Left lung (tissue), 10 donors: Measurements from ENCODE around the gene NCOA1. TPM values are rescaled to one million over a fixed set of nuclear protein-coding genes. Genes with fewer than 3 reads are reported as not detected.
A peak's percentile ranks its signal among the peaks of the same experiment; 100 is the strongest.
"Not testable (repeated sequence)": the region's sequence is repeated elsewhere in the genome, so short reads cannot be mapped to it uniquely, and the experiment has no call there.

Source experiments
- ATAC-seq: fragments of 200-7000 bp; cut with Tn5 transposase; one replicate; pipeline ENCODE4 v1.9.1; 2020; ENCODE audit warnings: moderate library complexity
- DNase-seq, 4 donors: peaks; one replicate each; pipeline ENCODE4 v3.0.0-alpha.2; 2013 to 2020
- H3K27ac ChIP-seq, 2 donors: fragments of 200-600 bp; sonication (generic) in 1 of 2; one replicate each; pipeline versions ENCODE4 v1.5.0 to v1.8.0; 2020 to 2021
- H3K27me3 ChIP-seq, 2 donors: fragments of 200-600 bp; sonication (generic) in 1 of 2; one replicate each; pipeline versions ENCODE4 v1.5.0 to v1.8.0; 2020 to 2021
- H3K36me3 ChIP-seq, 2 donors: fragments of 200-600 bp; sonication (generic) in 1 of 2; one replicate each; pipeline versions ENCODE4 v1.5.0 to v1.8.0; 2020 to 2021
- H3K4me1 ChIP-seq, 2 donors: fragments of 200-600 bp; one replicate each; pipeline ENCODE4 v1.8.0; 2021
- H3K4me3 ChIP-seq, 2 donors: fragments of 200-600 bp; sonication (generic) in 1 of 2; one replicate each; pipeline versions ENCODE4 v1.5.0 to v1.8.0; 2020 to 2021; ENCODE audit warnings: mild to moderate bottlenecking in 1 of 2
- H3K9me3 ChIP-seq, 2 donors: fragments of 200-600 bp; sonication (generic) in 1 of 2; one replicate each; pipeline versions ENCODE4 v1.5.0 to v1.8.0; 2020 to 2021
- intact Hi-C, 2 donors: fragments of 100-400 bp; cut with DNase I; formaldehyde crosslinking; loops; one replicate each; pipeline versions ENCODE4 v1.11.2 to v1.14.2; 2022
- polyA plus RNA-seq, 6 donors: library from polyadenylated mRNA; unstranded; fragments of 120-200 nt; gene quantifications; one replicate each; pipeline ENCODE4 v1.2.1, GENCODE V29; 2013; ENCODE audit not compliant: insufficient read length in 6 of 6
- total RNA-seq, 2 donors: library from RNA; stranded (reverse); fragmentation: NEBNext Ultra II Directional; extraction: Animal tissue kit (Norgen Biotek cat#: 25700); gene quantifications; one replicate each; pipeline ENCODE4 v1.2.1, GENCODE V29; 2021
- TF ChIP-seq, protein P1 (sequence below), 2 donors: fragments of 200-600 bp; sonication (generic) in 1 of 2; IDR thresholded peaks; one replicate each; pipeline versions ENCODE4 v1.5.0 to v1.8.0; 2021; ENCODE audit warnings: antibody characterized with exemption in 2 of 2
- donor health status: DM: no; HTN: yes; CAD: no.
- donor health status: DM: no; HTN: no; CAD: no.

Gene NCOA1
- total and polyA plus RNA-seq, 8 donors = 32.6 to 65.3 (median 59.7) TPM

DNA sequence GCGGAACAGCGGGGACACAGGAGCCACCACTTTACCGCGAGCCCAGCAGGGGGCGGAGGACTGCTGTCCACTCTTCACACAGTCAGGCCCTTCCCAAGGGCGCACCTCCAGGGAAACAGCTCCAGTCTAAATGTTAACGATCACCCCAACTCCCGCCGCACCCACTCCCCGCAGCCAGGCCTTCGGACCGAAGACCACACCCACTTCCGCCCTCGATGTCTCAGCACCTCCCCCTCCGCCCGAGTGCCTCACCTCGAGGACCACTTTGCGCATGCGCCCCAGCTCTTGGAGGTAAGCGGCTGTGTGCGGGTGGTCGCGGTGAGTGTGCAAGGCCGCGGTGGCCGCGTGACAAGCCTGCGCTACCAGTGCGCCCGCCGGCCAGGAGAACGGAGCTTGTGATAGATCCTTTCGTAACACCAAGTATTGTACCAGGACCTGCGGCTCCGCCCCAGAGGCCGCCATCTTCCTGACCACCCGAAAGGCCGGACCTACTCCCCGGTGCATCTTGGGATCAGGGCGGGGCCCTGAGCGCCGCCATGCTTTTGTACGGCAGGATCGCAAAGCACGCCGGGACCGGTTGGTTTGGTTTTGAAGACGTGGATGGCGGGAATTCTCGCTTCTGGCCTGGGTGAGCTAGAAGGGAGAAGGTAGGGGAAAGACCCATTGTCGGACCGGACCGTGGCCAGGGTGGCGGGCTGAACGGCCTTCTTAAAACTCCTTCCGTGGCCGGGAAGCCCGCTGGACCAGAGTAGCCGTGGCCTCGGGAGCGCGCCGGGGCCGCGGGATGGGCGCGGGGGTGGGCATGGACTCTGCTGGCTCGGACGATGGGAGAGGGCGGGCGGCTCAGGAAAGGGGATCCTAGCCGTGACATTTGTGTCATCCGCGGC lies 302.1 kb downstream of the NCOA1 start, which contains the start of the genes CENPO and PTRHD1:
TSS of gene CENPO (plus strand) at position 552 of the 887 bp plus-strand sequence. CDS start 495 bp downstream, outside the sequence.
TSS of gene PTRHD1 (minus strand) at position 518 of the 887 bp plus-strand sequence. CDS start at position 504, 14 bp downstream.
- intact Hi-C loops = no loop called here
- H3K27ac ChIP-seq = peak within 1 kb of the TSS; percentile 99
- no peaks in the 10 kb centered on the region for H3K27me3 ChIP-seq
- DNase-seq (peak; percentile 97 to 99 (median 98)), ATAC-seq (peak; percentile 97)
- H3K36me3 ChIP-seq = peaks cover 0 to 12% of the 10 kb centered on the region in 2 donors
- TF ChIP-seq, protein P1, sequence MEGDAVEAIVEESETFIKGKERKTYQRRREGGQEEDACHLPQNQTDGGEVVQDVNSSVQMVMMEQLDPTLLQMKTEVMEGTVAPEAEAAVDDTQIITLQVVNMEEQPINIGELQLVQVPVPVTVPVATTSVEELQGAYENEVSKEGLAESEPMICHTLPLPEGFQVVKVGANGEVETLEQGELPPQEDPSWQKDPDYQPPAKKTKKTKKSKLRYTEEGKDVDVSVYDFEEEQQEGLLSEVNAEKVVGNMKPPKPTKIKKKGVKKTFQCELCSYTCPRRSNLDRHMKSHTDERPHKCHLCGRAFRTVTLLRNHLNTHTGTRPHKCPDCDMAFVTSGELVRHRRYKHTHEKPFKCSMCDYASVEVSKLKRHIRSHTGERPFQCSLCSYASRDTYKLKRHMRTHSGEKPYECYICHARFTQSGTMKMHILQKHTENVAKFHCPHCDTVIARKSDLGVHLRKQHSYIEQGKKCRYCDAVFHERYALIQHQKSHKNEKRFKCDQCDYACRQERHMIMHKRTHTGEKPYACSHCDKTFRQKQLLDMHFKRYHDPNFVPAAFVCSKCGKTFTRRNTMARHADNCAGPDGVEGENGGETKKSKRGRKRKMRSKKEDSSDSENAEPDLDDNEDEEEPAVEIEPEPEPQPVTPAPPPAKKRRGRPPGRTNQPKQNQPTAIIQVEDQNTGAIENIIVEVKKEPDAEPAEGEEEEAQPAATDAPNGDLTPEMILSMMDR (IDR thresholded peaks at IDR 0.05) = peak; percentile 54 to 56
- H3K4me3 ChIP-seq = peak within 1 kb of the TSS; percentile 76 to 80
- peaks cover 6 to 33% of the 10 kb centered on the region in 2 donors for H3K4me1 ChIP-seq
- no peaks in the 10 kb centered on the region for H3K9me3 ChIP-seq

DNA sequence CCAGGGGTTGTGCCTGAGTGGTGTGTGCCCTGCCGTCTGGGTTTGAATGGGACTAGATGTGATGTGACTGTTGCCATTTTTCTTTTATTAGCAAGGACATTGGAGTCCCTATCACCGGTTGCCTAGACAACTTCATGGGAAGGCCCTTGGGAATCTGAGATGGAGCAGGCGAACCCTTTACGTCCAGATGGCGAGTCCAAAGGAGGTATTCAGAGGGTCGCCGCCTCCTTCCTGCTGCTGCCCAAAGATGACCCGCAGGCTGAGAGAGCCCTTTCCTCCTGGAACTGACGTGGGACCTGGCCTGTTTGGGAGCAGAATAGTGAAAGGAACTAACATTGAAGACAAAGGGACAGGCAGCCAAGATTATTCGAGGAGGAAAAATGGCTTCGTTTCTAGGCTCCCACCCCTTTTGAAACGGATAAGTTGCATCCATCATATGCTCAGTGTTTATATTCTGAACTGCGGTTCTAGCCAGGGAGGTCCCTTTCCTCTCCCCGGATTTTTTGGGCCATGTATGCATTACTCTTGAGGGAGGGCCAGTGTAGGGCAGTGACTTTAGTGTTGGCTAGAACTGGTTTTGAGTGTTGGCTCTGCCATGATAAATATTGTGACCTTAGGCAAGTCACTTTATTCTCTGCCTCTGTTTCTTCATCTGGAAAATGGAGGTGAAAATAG lies 302.8 kb downstream of the NCOA1 start:
- DNase-seq (peak in 1 of 4 donors; percentile 10), ATAC-seq (no peak)
- TF ChIP-seq, protein P1 (IDR thresholded peaks at IDR 0.05) = no peak
- Histone ChIP-seq H3K4me3 (peak overlapping the region; percentile 76 to 80), H3K4me1 (peaks cover 6 to 33% of the 10 kb centered on the region in 2 donors), H3K27ac (peak overlapping the region in 1 of 2 donors; percentile 99), H3K36me3 (peaks cover 0 to 12% of the 10 kb centered on the region in 2 donors), H3K9me3 (no peaks in the 10 kb centered on the region), H3K27me3 (no peaks in the 10 kb centered on the region)
- intact Hi-C loops = no loop called here

DNA sequence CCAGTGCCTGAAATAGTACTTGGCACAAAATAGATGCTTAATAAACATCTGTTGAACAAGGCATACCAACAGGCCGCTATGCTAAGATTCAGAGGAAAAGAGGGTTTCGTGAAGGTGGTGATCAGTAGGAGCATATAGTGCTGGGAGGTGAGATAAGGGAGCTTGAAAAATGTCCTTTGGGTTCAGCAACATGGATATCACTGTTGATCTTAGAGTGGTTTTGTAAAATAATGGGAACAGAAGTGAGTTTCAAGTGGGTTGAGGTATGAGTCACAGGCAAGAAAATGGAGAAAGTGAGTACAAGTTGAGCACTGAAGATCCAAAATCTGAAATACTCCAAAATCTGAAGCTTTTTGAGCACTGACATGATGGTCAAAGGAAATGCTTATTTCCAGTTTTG lies 306.6 kb downstream of the NCOA1 start:
- Histone ChIP-seq H3K4me1 (peaks cover 0 to 17% of the 10 kb centered on the region in 2 donors), H3K36me3 (peaks cover 0 to 13% of the 10 kb centered on the region in 2 donors), H3K27me3 (no peaks in the 10 kb centered on the region), H3K27ac (no peak overlapping the region), H3K4me3 (no peak overlapping the region), H3K9me3 (no peaks in the 10 kb centered on the region)
- TF ChIP-seq, protein P1 (IDR thresholded peaks at IDR 0.05) = no peak
- no peak for DNase-seq
- intact Hi-C loops = no loop called here
- ATAC-seq = no peak

DNA sequence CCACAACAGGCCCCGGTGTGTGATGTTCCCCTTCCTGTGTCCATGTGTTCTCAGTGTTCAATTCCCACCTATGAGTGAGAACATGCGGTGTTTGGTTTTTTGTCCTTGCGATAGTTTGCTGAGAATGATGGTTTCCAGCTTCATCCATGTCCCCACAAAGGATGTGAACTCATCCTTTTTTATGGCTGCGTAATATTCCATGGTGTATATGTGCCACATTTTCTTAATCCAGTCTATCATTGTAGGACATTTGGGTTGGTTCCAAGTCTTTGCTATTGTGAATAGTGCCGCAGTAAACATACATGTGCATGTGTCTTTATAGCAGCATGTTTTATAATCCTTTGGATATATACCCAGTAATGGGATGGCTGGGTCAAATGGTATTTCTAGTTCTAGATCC lies 309.4 kb downstream of the NCOA1 start:
- peaks cover 0 to 14% of the 10 kb centered on the region in 2 donors for H3K36me3 ChIP-seq
- H3K4me3 ChIP-seq, intact Hi-C loops, H3K9me3 ChIP-seq, H3K27me3 ChIP-seq, H3K4me1 ChIP-seq, DNase-seq, ATAC-seq, H3K27ac ChIP-seq: not testable (repeated sequence)

DNA sequence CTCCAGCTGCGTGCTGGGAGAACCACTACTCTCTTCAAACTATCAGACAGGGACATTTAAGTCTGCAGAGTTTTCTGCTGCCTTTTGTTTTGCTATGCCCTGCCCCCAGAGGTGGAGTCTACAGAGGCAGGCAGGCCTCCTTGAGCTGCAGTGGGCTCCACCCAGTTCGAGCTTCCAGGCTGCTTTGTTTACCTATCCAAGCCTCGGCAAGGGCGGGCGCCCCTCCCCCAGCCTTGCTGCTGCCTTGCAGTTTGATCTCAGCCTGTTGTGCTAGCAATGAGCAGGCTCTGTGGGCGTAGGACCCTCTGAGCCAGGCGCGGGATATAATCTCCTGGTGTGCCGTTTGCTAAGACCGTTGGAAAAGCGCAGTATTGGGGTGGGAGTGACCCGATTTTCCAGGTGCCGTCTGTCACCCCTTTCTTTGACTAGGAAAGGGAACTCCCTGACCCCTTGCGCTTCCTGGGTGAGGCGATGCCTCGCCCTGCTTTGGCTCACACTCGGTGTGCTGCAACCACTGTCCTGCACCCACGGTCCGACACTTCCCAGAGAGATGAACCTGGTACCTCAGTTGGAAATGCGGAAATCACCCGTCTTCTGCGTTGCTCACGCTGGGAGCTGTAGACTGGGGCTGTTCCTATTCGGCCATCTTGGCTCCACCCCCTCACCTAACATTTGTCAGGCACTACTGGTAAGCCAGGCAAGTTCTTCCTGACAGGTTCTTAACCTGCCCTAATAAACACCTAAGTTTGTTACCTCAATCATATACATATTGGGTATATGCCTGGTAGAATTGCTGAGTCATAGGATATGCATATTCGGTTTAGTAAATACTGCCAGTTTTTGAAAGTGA lies 315.0 kb downstream of the NCOA1 start:
- ATAC-seq, H3K9me3 ChIP-seq, H3K27me3 ChIP-seq, H3K27ac ChIP-seq, H3K4me3 ChIP-seq, H3K4me1 ChIP-seq, intact Hi-C loops: not testable (repeated sequence)
- peak in 1 of 4 donors; percentile 50 for DNase-seq
- H3K36me3 ChIP-seq = peaks cover 0 to 17% of the 10 kb centered on the region in 2 donors
